GM23248 (cell line): ENCODE results near the gene FANCD2OS. TPM values are rescaled to one million over a fixed set of nuclear protein-coding genes. Genes with fewer than 3 reads are reported as not detected.

Experiments
- DNase-seq: peaks from one replicate; pipeline ENCODE4 v3.0.0-alpha.2; 2015
- H2AFZ ChIP-seq: fragments of 200-600 bp; sonication (generic); 2 replicates; pipeline ENCODE4 v1.6.1; 2016; ENCODE audit warnings: antibody characterized with exemption
- H3F3A ChIP-seq: fragments of 200-600 bp; sonication (generic); 2 replicates; pipeline ENCODE4 v1.6.1; 2016; ENCODE audit warnings: mild to moderate bottlenecking, antibody characterized with exemption, mixed run types; ENCODE audit not compliant: insufficient read depth
- H3K27ac ChIP-seq: fragments of 200-600 bp; sonication (generic); 2 replicates; pipeline ENCODE4 v1.5.1; 2016; ENCODE audit warnings: mild to moderate bottlenecking
- H3K27me3 ChIP-seq: fragments of 200-600 bp; sonication (generic); replicated peaks from 2 replicates; pipeline ENCODE4 v1.6.1; 2016; ENCODE audit warnings: mild to moderate bottlenecking; ENCODE audit not compliant: insufficient read depth
- H3K36me3 ChIP-seq: fragments of 200-600 bp; sonication (generic); 2 replicates; pipeline ENCODE4 v1.6.1; 2016; ENCODE audit warnings: low read depth, mild to moderate bottlenecking
- H3K4me1 ChIP-seq: fragments of 200-600 bp; sonication (generic); 2 replicates; pipeline ENCODE4 v1.6.1; 2016; ENCODE audit warnings: mild to moderate bottlenecking; ENCODE audit not compliant: insufficient read depth
- H3K4me2 ChIP-seq: fragments of 200-600 bp; sonication (generic); one replicate; pipeline ENCODE4 v1.6.1; 2016; ENCODE audit warnings: mild to moderate bottlenecking; ENCODE audit not compliant: unreplicated experiment
- H3K4me3 ChIP-seq: fragments of 200-600 bp; sonication (generic); 2 replicates; pipeline ENCODE4 v1.5.1; 2016; ENCODE audit warnings: mild to moderate bottlenecking
- H3K79me2 ChIP-seq: fragments of 200-600 bp; sonication (generic); 2 replicates; pipeline ENCODE4 v1.6.1; 2016; ENCODE audit warnings: mild to moderate bottlenecking; ENCODE audit not compliant: insufficient read depth
- H3K9ac ChIP-seq: fragments of 200-600 bp; sonication (generic); 2 replicates; pipeline ENCODE4 v1.6.1; 2016; ENCODE audit warnings: mild to moderate bottlenecking
- H3K9me2 ChIP-seq: fragments of 200-600 bp; sonication (generic); 2 replicates; pipeline ENCODE4 v1.6.1; 2016; ENCODE audit warnings: mixed run types, mild to moderate bottlenecking, moderate library complexity; ENCODE audit not compliant: insufficient read depth
- H3K9me3 ChIP-seq: fragments of 200-600 bp; sonication (generic); one replicate; pipeline ENCODE4 v1.6.1; 2017; ENCODE audit warnings: low read depth
- H4K20me1 ChIP-seq: fragments of 200-600 bp; sonication (generic); 2 replicates; pipeline ENCODE4 v1.6.0; 2016; ENCODE audit not compliant: insufficient read depth
- EZH2 ChIP-seq: fragments of 200-600 bp; sonication (generic); IDR thresholded peaks from 2 replicates; pipeline ENCODE4 v1.6.1; 2018; ENCODE audit warnings: antibody characterized with exemption, mild to moderate bottlenecking; ENCODE audit not compliant: insufficient read depth, poor library complexity, severe bottlenecking
- EZH2phosphoT487 ChIP-seq: fragments of 200-600 bp; sonication (generic); IDR thresholded peaks from 2 replicates; pipeline ENCODE4 v1.6.1; 2018; ENCODE audit warnings: antibody characterized with exemption, moderate library complexity, mild to moderate bottlenecking, low read depth; ENCODE audit not compliant: insufficient read depth
- WGBS, 2 experiments: methylation state at CpG; one replicate each; pipeline ENCODE4 v1.1.6; 2015 to 2017; ENCODE audit warnings: low lambda C conversion rate in 2 of 2, low coverage in 1 of 2; ENCODE audit errors: missing lambda C conversion rate in 2 of 2; 5-methylcytosine and 5-hydroxymethylcytosine counted together
- in situ Hi-C: fragments of 300-500 bp; cut with MboI; formaldehyde crosslinking; loops from 2 replicates; pipeline ENCODE4 v1.15.0; 2020
- polyA plus RNA-seq: library from polyadenylated mRNA; unstranded; fragments of >200 nt; fragmentation: Nextera tagmentation; extraction: Ambion mirVana; gene quantifications from 2 replicates; pipeline ENCODE4 v1.2.1, GENCODE V29; 2016
- total RNA-seq: library from RNA; depleted of rRNA; stranded (reverse); fragments of >200 nt; shearing (Covaris generic); gene quantifications from 2 replicates; pipeline ENCODE4 v1.2.3, GENCODE V29; 2014

FANCD2OS gene
- total and polyA plus RNA-seq, 2 experiments from 2014 or later: not detected

DNA sequence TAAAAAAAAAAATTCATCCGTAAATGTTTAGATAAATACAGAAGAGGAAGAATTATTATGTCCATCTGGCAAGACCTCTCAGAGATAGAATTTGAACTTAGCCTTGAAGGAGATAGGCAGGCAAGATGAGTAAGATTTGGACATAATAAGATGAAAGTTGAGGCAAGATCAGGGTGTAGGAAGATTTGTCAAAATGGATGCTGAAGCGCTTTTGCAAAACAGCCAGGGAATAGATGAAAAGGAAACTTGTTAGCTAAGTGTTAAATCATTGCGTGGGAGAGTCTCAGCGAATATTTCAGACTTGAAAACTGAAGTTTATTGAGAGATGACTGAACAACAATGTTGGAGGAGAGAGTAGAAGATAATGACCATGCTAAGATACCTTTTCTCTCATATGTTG is 14.7 kb upstream of the FANCD2OS start:
- 79 to 80% methylated on average over 4 of the region's 4 CpGs for WGBS, 2 experiments
- no peaks in the 10 kb centered on the region for H3K9me3 ChIP-seq
- peaks cover 21% of the 10 kb centered on the region; the same call in 1 of the 2 replicates for H3K36me3 ChIP-seq
- no peak for DNase-seq
- no peak overlapping the region for H2AFZ ChIP-seq
- no peak overlapping the region for H3K9ac ChIP-seq
- H3K27me3 ChIP-seq: no peaks in the 10 kb centered on the region
- no peak overlapping the region for H3K4me3 ChIP-seq
- TF ChIP-seq EZH2phosphoT487 (no peak), EZH2 (no peak)
- in situ Hi-C loops: no loop called here
- peaks cover 95% of the 10 kb centered on the region for H3K79me2 ChIP-seq
- peaks cover 7% of the 10 kb centered on the region; the same call in 1 of the 2 replicates for H3K4me1 ChIP-seq
- H3F3A ChIP-seq: no peaks in the 10 kb centered on the region
- H3K4me2 ChIP-seq: no peak overlapping the region
- no peaks in the 10 kb centered on the region for H3K9me2 ChIP-seq
- H3K27ac ChIP-seq: no peak overlapping the region
- peaks cover 5% of the 10 kb centered on the region; the same call in 1 of the 2 replicates for H4K20me1 ChIP-seq

DNA sequence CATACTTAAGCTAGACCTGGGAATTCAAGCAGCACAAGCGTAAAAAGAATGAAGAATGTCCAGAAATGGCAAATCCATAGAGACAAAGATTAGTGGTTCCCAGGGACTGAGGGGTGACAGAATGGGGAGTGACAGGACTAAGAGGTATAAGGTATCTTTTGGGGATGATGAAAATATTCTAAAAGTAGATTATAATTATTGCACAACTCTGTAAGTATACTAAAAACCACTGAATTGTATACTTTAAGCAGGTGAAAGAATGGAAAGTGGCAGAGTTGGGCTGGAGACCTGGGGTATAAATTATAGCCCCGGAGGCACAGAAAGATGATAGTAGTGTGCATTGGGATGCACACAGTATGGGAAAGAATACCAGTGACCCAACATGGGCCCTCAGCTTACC is 13.0 kb upstream of the FANCD2OS start:
- 59 to 73% methylated on average over 2 of the region's 2 CpGs for WGBS, 2 experiments
- no peak overlapping the region for H2AFZ ChIP-seq
- peaks cover 98% of the 10 kb centered on the region for H3K79me2 ChIP-seq
- H3F3A ChIP-seq: peaks cover 6% of the 10 kb centered on the region; the same call in 1 of the 2 replicates
- H3K4me1 ChIP-seq: peaks cover 19% of the 10 kb centered on the region
- in situ Hi-C loops: no loop called here
- H3K36me3 ChIP-seq: peaks cover 8% of the 10 kb centered on the region; the same call in 1 of the 2 replicates
- no peak overlapping the region for H3K27ac ChIP-seq
- H4K20me1 ChIP-seq: peaks cover 5% of the 10 kb centered on the region; the same call in 1 of the 2 replicates
- H3K4me3 ChIP-seq: no peak overlapping the region
- no peaks in the 10 kb centered on the region for H3K9me2 ChIP-seq
- no peaks in the 10 kb centered on the region for H3K9me3 ChIP-seq
- DNase-seq: no peak
- no peaks in the 10 kb centered on the region for H3K27me3 ChIP-seq
- H3K9ac ChIP-seq: no peak overlapping the region
- no peak for TF ChIP-seq EZH2
- no peak for TF ChIP-seq EZH2phosphoT487
- no peak overlapping the region for H3K4me2 ChIP-seq

DNA sequence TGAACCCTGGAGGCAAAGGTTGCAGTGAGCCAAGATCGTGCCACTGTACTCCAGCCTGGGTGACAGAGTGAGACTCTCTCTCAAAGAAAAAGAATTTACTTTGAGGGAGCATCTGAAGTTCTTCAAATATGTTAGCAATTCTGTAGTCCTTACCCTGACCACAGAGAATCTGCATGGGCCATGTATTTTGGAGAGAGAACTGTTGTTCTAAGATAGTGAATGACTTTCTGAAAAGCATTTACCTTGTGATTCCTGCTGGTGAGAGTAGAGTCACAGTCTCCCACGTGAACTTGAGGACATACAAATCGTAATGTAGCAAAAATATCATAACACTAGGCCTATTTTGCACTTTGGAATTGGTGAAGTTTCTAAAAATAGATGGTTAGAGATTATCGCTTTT is 11.3 kb upstream of the FANCD2OS start:
- no peak overlapping the region for H3K4me2 ChIP-seq
- H3K36me3 ChIP-seq: no peaks in the 10 kb centered on the region; the same call in 1 of the 2 replicates
- H3K9ac ChIP-seq: no peak overlapping the region
- H3K4me3 ChIP-seq: no peak overlapping the region
- peaks cover 19% of the 10 kb centered on the region for H3K4me1 ChIP-seq
- no peaks in the 10 kb centered on the region for H3K9me2 ChIP-seq
- DNase-seq: no peak
- no peak overlapping the region for H3K27ac ChIP-seq
- H4K20me1 ChIP-seq: peaks cover 1% of the 10 kb centered on the region; the same call in 1 of the 2 replicates
- in situ Hi-C loops: no loop called here
- WGBS, 2 experiments: 68 to 70% methylated on average over 4 of the region's 4 CpGs
- H3F3A ChIP-seq: peaks cover 8% of the 10 kb centered on the region; the same call in 1 of the 2 replicates
- no peak overlapping the region for H2AFZ ChIP-seq
- no peak for TF ChIP-seq EZH2
- TF ChIP-seq EZH2phosphoT487: no peak
- H3K79me2 ChIP-seq: peaks cover 87% of the 10 kb centered on the region
- no peaks in the 10 kb centered on the region for H3K27me3 ChIP-seq
- no peaks in the 10 kb centered on the region for H3K9me3 ChIP-seq

DNA sequence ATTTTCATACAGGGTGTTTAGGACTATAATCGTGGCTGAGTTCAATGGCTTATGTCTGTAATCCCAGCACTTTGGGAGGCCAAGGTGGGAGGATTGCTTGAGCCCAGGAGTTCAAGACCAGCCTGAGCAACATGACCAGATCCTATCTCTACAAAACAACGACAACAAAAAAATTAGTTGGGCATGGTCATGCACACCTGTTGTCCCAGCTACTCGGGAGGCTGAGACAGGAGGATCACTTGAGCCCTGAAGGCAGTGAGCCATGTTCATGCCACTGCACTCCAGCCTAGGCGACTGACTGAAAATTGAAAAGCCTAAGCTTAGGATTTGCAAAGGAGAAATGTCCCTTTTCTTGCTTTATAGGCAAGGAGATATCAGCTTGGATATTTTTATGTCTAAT is 8.9 kb upstream of the FANCD2OS start:
- DNase-seq: no peak
- H3K4me3 ChIP-seq: peak overlapping the region; percentile 99
- 74% methylated on average over 4 of the region's 4 CpGs for WGBS, 2 experiments
- in situ Hi-C loops: no loop called here
- no peaks in the 10 kb centered on the region for H3K9me2 ChIP-seq
- peaks cover 65% of the 10 kb centered on the region for H3K79me2 ChIP-seq
- peaks cover 8% of the 10 kb centered on the region; the same call in 1 of the 2 replicates for H3F3A ChIP-seq
- H3K27me3 ChIP-seq: no peaks in the 10 kb centered on the region
- H2AFZ ChIP-seq: no peak overlapping the region
- H3K27ac ChIP-seq: no peak overlapping the region; the same call in 1 of the 2 replicates
- no peaks in the 10 kb centered on the region for H3K9me3 ChIP-seq
- no peaks in the 10 kb centered on the region for H4K20me1 ChIP-seq
- H3K4me2 ChIP-seq: peak overlapping the region; percentile 93
- no peaks in the 10 kb centered on the region; the same call in 1 of the 2 replicates for H3K36me3 ChIP-seq
- peak overlapping the region; percentile 90 for H3K9ac ChIP-seq
- peaks cover 19% of the 10 kb centered on the region for H3K4me1 ChIP-seq
- TF ChIP-seq EZH2phosphoT487: no peak
- TF ChIP-seq EZH2: no peak
